HepG2 (cell line): ENCODE measurements around the gene YY2. TPM values are rescaled to one million over a fixed set of nuclear protein-coding genes. Genes with fewer than 3 reads are reported as not detected.

Source experiments
- ATAC-seq: fragments of 200-7000 bp; cut with Tn5 transposase; 3 replicates; pipeline ENCODE4 v1.9.1; 2020; ENCODE audit warnings: mild to moderate bottlenecking, moderate library complexity
- BruUV-seq: library from RNA; stranded (reverse); fragments of 400-500 nt; replicated peaks from 2 replicates; lab custom pipeline; 2021; lab: Mats Ljungman, UMichigan
- CTCF ChIA-PET: fragments of 300-600 bp; formaldehyde crosslinking; extraction: SDS; loops from one replicate; lab custom pipeline; 2021; ENCODE audit warnings: low total read pairs, inconsistent platforms, low intra/inter-chr PET ratio; lab: Yijun Ruan, JAX
- POLR2A ChIA-PET: fragments of 350-600 bp; sonication (Branson Sonifier 250); formaldehyde crosslinking; loops from one replicate; lab custom pipeline; 2020; ENCODE audit warnings: antibody characterized with exemption, inconsistent platforms; lab: Yijun Ruan, JAX
- DNase-seq: peaks from one replicate; pipeline ENCODE4 v3.0.0-alpha.2; 2015; ENCODE audit warnings: low spot score
- FAIRE-seq: peaks from 3 replicates; lab custom pipeline; 2011; peaks lifted over from hg19 to GRCh38; lab: Jason Lieb, UNC
- H2AFZ ChIP-seq: one replicate; pipeline ENCODE4 v1.6.1; 2011; ENCODE audit warnings: low read length, inconsistent platforms
- H3K27ac ChIP-seq: fragments of 300-600 bp; 3 replicates; pipeline ENCODE4 v1.8.0; 2011; ENCODE audit warnings: mixed run types, mild to moderate bottlenecking, mixed read lengths, low read length, inconsistent platforms; ENCODE audit not compliant: insufficient read depth; ENCODE audit errors: extremely low read length
- H3K27me3 ChIP-seq, 2 experiments: fragments of 200-600 bp in 1 of 2; 2 replicates in 1 of 2; 3 replicates in 1 of 2; pipeline versions ENCODE4 v1.6.0 to v1.8.0; 2011; ENCODE audit warnings: low read length in 2 of 2, mild to moderate bottlenecking in 2 of 2, moderate library complexity in 2 of 2, inconsistent platforms in 1 of 2; ENCODE audit not compliant: insufficient read depth in 2 of 2, control insufficient read depth in 1 of 2
- H3K36me3 ChIP-seq, 2 experiments: fragments of 200-600 bp in 1 of 2; replicated peaks in 1 of 2; 2 replicates in 1 of 2; 3 replicates in 1 of 2; pipeline versions ENCODE4 v1.5.1 to v1.8.0; 2011; ENCODE audit warnings: low read length in 2 of 2, inconsistent platforms in 1 of 2; ENCODE audit not compliant: insufficient read depth in 2 of 2, control insufficient read depth in 1 of 2
- H3K4me1 ChIP-seq: 2 replicates; pipeline ENCODE4 v1.5.1; 2012; ENCODE audit warnings: low read length, inconsistent platforms; ENCODE audit not compliant: insufficient read depth
- H3K4me2 ChIP-seq: 2 replicates; pipeline ENCODE4 v1.6.0; 2011; ENCODE audit warnings: low read depth, low read length, inconsistent platforms
- H3K4me3 ChIP-seq, 3 experiments: fragments of 200-600 bp in 1 of 3; sonication (generic), shearing (Covaris generic) in 1 of 3; replicated peaks in 1 of 3; 2 replicates each; pipeline ENCODE4 v1.5.1; 2011 to 2016; ENCODE audit warnings: low read length in 3 of 3, inconsistent platforms in 2 of 3, low read depth in 2 of 3, mild to moderate bottlenecking in 2 of 3, control low read depth in 1 of 3, mixed read lengths in 1 of 3; ENCODE audit not compliant: insufficient read depth in 1 of 3
- H3K79me2 ChIP-seq: one replicate; pipeline ENCODE4 v1.6.1; 2011; ENCODE audit warnings: low read length, inconsistent platforms; ENCODE audit not compliant: insufficient read depth
- H3K9ac ChIP-seq: 2 replicates; pipeline ENCODE4 v1.6.0; 2011; ENCODE audit warnings: mild to moderate bottlenecking, low read depth, low read length, inconsistent platforms; ENCODE audit not compliant: insufficient read depth
- H3K9me3 ChIP-seq: 2 replicates; pipeline ENCODE4 v1.5.1; 2012; ENCODE audit warnings: mild to moderate bottlenecking, low read length
- H4K20me1 ChIP-seq: 2 replicates; pipeline ENCODE4 v1.6.0; 2011; ENCODE audit warnings: inconsistent platforms, mild to moderate bottlenecking, low read length, moderate library complexity; ENCODE audit not compliant: insufficient read depth
- ATF7-NPFF ChIP-seq: sonication (generic); formaldehyde crosslinking; IDR thresholded peaks from 2 replicates; pipeline ENCODE4 v1.8.1; 2023; ENCODE audit warnings: mild to moderate bottlenecking, low read depth, missing genetic modification reagents, moderate library complexity
- BCL6 ChIP-seq: IDR thresholded peaks from 2 replicates; pipeline ENCODE4 v1.6.1; 2016; ENCODE audit warnings: missing genetic modification reagents, missing compliant biosample characterization
- CREB1 ChIP-seq, 2 experiments: fragments of 450-650 bp in 1 of 2; IDR thresholded peaks; 2 replicates each; pipeline ENCODE4 v1.6.1; 2016 to 2017; ENCODE audit warnings: control low read depth in 1 of 2, mild to moderate bottlenecking in 1 of 2, missing compliant biosample characterization in 1 of 2, missing genetic modification characterization in 1 of 2
- DR1 ChIP-seq: sonication (generic); formaldehyde crosslinking; IDR thresholded peaks from 2 replicates; pipeline ENCODE4 v1.8.0; 2021; ENCODE audit warnings: mild to moderate bottlenecking, missing genetic modification reagents, inconsistent platforms
- FOXK1 ChIP-seq: sonication (generic); formaldehyde crosslinking; IDR thresholded peaks from 2 replicates; pipeline ENCODE4 v1.4.0; 2020; ENCODE audit warnings: low read depth, missing genetic modification reagents, borderline replicate concordance
- HMG20A ChIP-seq: IDR thresholded peaks from 2 replicates; pipeline ENCODE4 v1.6.1; 2016; ENCODE audit warnings: borderline replicate concordance
- JUN ChIP-seq: sonication (generic); formaldehyde crosslinking; IDR thresholded peaks from 2 replicates; pipeline ENCODE4 v1.4.0; 2020; ENCODE audit warnings: mild to moderate bottlenecking, missing genetic modification reagents
- KDM6A ChIP-seq: IDR thresholded peaks from 2 replicates; pipeline ENCODE4 v1.6.1; 2016; ENCODE audit warnings: low read depth
- NFKB2 ChIP-seq: sonication (generic); formaldehyde crosslinking; IDR thresholded peaks from 2 replicates; pipeline ENCODE4 v1.4.0; 2020; ENCODE audit warnings: missing genetic modification reagents, borderline replicate concordance
- PPARG ChIP-seq: conservative IDR thresholded peaks from 2 replicates; pipeline ENCODE4 v1.6.1; 2016; ENCODE audit warnings: missing biosample characterization, missing genetic modification reagents
- RBM39 ChIP-seq: fragments of 200-400 bp; formaldehyde crosslinking; IDR thresholded peaks from one replicate; pipeline ENCODE4 v1.6.1; 2018; ENCODE audit warnings: antibody characterized with exemption, mild to moderate bottlenecking, low read depth, low read length; ENCODE audit not compliant: poor library complexity, severe bottlenecking
- RCOR2 ChIP-seq: IDR thresholded peaks from 2 replicates; pipeline ENCODE4 v1.6.1; 2016; ENCODE audit warnings: missing biosample characterization, missing genetic modification reagents
- ZBTB21 ChIP-seq: sonication (generic); formaldehyde crosslinking; IDR thresholded peaks from 2 replicates; pipeline ENCODE4 v1.4.0; 2020; ENCODE audit warnings: missing genetic modification reagents
- ZNF180 ChIP-seq: sonication (generic); formaldehyde crosslinking; IDR thresholded peaks from 2 replicates; pipeline ENCODE4 v1.4.0; 2020; ENCODE audit warnings: low read depth, missing genetic modification reagents, borderline replicate concordance
- ZNF20 ChIP-seq: sonication (generic); formaldehyde crosslinking; IDR thresholded peaks from 2 replicates; pipeline ENCODE4 v1.4.0; 2020; ENCODE audit warnings: mild to moderate bottlenecking, moderate library complexity, missing genetic modification reagents
- ZNF205 ChIP-seq: IDR thresholded peaks from 2 replicates; pipeline ENCODE4 v1.6.1; 2018; ENCODE audit warnings: missing biosample characterization, missing genetic modification reagents
- ZNF572 ChIP-seq: sonication (generic); formaldehyde crosslinking; IDR thresholded peaks from 2 replicates; pipeline ENCODE4 v1.5.1; 2020; ENCODE audit warnings: mild to moderate bottlenecking, missing genetic modification reagents
- ZSCAN31 ChIP-seq: sonication (generic); formaldehyde crosslinking; IDR thresholded peaks from 2 replicates; pipeline ENCODE4 v1.5.0; 2020; ENCODE audit warnings: low read depth, mild to moderate bottlenecking, missing genetic modification reagents
- WGBS: methylation state at CpG from one replicate; pipeline ENCODE4 v1.1.6; 2017; ENCODE audit warnings: low lambda C conversion rate; 5-methylcytosine and 5-hydroxymethylcytosine counted together
- in situ Hi-C: cut with HindIII; loops from 2 replicates; pipeline ENCODE4 v1.10.0; 2017; ENCODE audit warnings: low pct_unique_long_range_greater_than_20kb; ENCODE audit not compliant: extremely low pct_ligation_motif_present
- intact Hi-C: fragments of 100-400 bp; cut with micrococcal nuclease; formaldehyde crosslinking; loops from one replicate; pipeline ENCODE4 v1.10.0; 2022; ENCODE audit not compliant: unreplicated experiment
- polyA plus RNA-seq, 8 experiments: library from polyadenylated mRNA; depleted of rRNA in 3 of 8; stranded (reverse) in 7 of 8; unstranded in 1 of 8; fragments of >200 nt; fragmentation: Illumina TruSeq in 4 of 8; extraction: Trizol in 4 of 8; gene quantifications; 2 replicates each; pipeline versions ENCODE4 v1.2.1 to v1.2.3, GENCODE V29; 2011 to 2016; ENCODE audit warnings: low read depth in 4 of 8, missing spikeins in 1 of 8, mixed read lengths in 1 of 8; ENCODE audit not compliant: insufficient read depth in 1 of 8
- total RNA-seq, 5 experiments: library from RNA; depleted of rRNA; stranded (reverse); fragments of >200 nt; fragmentation: Illumina TruSeq; extraction: Trizol; gene quantifications; 2 replicates each; pipeline ENCODE4 v1.2.3, GENCODE V29; 2016; ENCODE audit warnings: low read depth in 1 of 5
- TF ChIP-seq, protein P1 (sequence below): sonication (generic); formaldehyde crosslinking; IDR thresholded peaks from 2 replicates; pipeline ENCODE4 v1.4.0; 2020; ENCODE audit warnings: mild to moderate bottlenecking, missing genetic modification reagents
- TF ChIP-seq, protein P2 (sequence below): sonication (generic); formaldehyde crosslinking; IDR thresholded peaks from 2 replicates; pipeline ENCODE4 v1.4.0; 2020; ENCODE audit warnings: missing genetic modification reagents

YY2 gene
- total and polyA plus RNA-seq, 2 of the 13 experiments (the other 11 are each of a cell fraction or from before 2014, with no cell fraction given) = 0.34 to 0.44 TPM

DNA sequence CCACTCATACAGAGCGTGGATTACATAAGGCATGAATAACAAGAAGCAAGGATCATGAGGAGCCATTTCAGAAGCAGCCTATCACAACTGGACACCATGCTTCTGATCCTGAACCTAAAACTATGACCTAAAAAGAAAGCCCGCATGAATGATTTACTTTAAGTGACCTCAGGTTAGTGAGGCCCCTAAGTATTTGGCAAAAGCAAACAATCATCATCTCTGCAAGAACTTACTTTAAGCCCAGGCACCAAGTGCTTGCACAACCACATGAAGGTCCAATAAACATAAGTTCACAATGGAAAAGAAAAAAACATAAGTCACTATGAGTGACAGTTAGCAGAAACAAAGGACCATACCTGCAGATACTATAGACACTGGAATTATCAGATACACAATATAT lies 24.3 kb upstream of the YY2 start:
- no peak overlapping the region for H3K9ac ChIP-seq
- ChIA-PET CTCF (no interaction called here), POLR2A (interaction anchor here (1.0 kb wide), 1 partner anchor 61 kb away, joined by 3 read pairs; no protein-coding TSS in a partner anchor)
- peak; percentile 88 for DNase-seq
- intact Hi-C loops = loop anchor here (5.0 to 10.0 kb wide), 3 partner anchors 34 to 143 kb away; partner anchors contain the start of gene SMS
- H4K20me1 ChIP-seq = no peaks in the 10 kb centered on the region
- peak; percentile 60 for FAIRE-seq
- no peaks in the 10 kb centered on the region for H3K79me2 ChIP-seq
- BruUV-seq = no TSS peak
- 0% methylated on average over 2 of the region's 2 CpGs for WGBS
- H3K36me3 ChIP-seq = no peaks in the 10 kb centered on the region
- H3K4me1 ChIP-seq = peaks cover 19% of the 10 kb centered on the region
- in situ Hi-C loops = no loop called here
- H3K4me3 ChIP-seq = no peak overlapping the region
- no peak overlapping the region for H2AFZ ChIP-seq
- H3K4me2 ChIP-seq = peak overlapping the region; percentile 10
- peak overlapping the region; percentile 67 for H3K27ac ChIP-seq
- peak; percentile 98 for ATAC-seq
- H3K27me3 ChIP-seq = no peaks in the 10 kb centered on the region
- H3K9me3 ChIP-seq = no peaks in the 10 kb centered on the region
- TF ChIP-seq RCOR2 (CRISPR knock-in tag) (peak; percentile 61), KDM6A (peak; percentile 85), ZBTB21 (CRISPR knock-in tag) (peak; percentile 77; the same call in 1 of the 2 replicates), BCL6 (peak; percentile 77), ATF7-NPFF (CRISPR knock-in tag) (no peak), CREB1 (IDR thresholded peaks at IDR 0.05) (no peak), CREB1 (CRISPR knock-in tag; IDR thresholded peaks at IDR 0.05) (peak; percentile 43; the same call in 1 of the 2 replicates), JUN (CRISPR knock-in tag) (no peak), ZNF572 (CRISPR knock-in tag) (no peak), RBM39 (no peak), FOXK1 (CRISPR knock-in tag) (no peak), ZSCAN31 (no peak), ZNF20 (CRISPR knock-in tag) (no peak), DR1 (CRISPR knock-in tag) (no peak), HMG20A (peak; percentile 87), ZNF205 (CRISPR knock-in tag) (0 out of 2 replicates have a peak, but pooled peaks have one; percentile 25), NFKB2 (CRISPR knock-in tag) (no peak), PPARG (CRISPR knock-in tag) (peak; percentile 54; the same call in 1 of the 2 replicates), ZNF180 (CRISPR knock-in tag) (no peak)
- TF ChIP-seq, protein P1, sequence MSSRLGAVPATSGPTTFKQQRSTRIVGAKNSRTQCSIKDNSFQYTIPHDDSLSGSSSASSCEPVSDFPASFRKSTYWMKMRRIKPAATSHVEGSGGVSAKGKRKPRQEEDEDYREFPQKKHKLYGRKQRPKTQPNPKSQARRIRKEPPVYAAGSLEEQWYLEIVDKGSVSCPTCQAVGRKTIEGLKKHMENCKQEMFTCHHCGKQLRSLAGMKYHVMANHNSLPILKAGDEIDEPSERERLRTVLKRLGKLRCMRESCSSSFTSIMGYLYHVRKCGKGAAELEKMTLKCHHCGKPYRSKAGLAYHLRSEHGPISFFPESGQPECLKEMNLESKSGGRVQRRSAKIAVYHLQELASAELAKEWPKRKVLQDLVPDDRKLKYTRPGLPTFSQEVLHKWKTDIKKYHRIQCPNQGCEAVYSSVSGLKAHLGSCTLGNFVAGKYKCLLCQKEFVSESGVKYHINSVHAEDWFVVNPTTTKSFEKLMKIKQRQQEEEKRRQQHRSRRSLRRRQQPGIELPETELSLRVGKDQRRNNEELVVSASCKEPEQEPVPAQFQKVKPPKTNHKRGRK = no peak
- TF ChIP-seq, protein P2, sequence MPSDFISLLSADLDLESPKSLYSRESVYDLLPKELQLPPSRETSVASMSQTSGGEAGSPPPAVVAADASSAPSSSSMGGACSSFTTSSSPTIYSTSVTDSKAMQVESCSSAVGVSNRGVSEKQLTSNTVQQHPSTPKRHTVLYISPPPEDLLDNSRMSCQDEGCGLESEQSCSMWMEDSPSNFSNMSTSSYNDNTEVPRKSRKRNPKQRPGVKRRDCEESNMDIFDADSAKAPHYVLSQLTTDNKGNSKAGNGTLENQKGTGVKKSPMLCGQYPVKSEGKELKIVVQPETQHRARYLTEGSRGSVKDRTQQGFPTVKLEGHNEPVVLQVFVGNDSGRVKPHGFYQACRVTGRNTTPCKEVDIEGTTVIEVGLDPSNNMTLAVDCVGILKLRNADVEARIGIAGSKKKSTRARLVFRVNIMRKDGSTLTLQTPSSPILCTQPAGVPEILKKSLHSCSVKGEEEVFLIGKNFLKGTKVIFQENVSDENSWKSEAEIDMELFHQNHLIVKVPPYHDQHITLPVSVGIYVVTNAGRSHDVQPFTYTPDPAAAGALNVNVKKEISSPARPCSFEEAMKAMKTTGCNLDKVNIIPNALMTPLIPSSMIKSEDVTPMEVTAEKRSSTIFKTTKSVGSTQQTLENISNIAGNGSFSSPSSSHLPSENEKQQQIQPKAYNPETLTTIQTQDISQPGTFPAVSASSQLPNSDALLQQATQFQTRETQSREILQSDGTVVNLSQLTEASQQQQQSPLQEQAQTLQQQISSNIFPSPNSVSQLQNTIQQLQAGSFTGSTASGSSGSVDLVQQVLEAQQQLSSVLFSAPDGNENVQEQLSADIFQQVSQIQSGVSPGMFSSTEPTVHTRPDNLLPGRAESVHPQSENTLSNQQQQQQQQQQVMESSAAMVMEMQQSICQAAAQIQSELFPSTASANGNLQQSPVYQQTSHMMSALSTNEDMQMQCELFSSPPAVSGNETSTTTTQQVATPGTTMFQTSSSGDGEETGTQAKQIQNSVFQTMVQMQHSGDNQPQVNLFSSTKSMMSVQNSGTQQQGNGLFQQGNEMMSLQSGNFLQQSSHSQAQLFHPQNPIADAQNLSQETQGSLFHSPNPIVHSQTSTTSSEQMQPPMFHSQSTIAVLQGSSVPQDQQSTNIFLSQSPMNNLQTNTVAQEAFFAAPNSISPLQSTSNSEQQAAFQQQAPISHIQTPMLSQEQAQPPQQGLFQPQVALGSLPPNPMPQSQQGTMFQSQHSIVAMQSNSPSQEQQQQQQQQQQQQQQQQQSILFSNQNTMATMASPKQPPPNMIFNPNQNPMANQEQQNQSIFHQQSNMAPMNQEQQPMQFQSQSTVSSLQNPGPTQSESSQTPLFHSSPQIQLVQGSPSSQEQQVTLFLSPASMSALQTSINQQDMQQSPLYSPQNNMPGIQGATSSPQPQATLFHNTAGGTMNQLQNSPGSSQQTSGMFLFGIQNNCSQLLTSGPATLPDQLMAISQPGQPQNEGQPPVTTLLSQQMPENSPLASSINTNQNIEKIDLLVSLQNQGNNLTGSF (CRISPR knock-in tag) = no peak
